DMS114 treated with DMSO at 0.1 percent for 48 hours (cell line): ENCODE measurements around the gene ANAPC5.
"Not testable (repeated sequence)": the region's sequence is repeated elsewhere in the genome, so short reads cannot be mapped to it uniquely, and the experiment has no call there.

Experiments
- DNase-seq: peaks from one replicate; lab custom pipeline; 2025; ENCODE audit not compliant: unreplicated experiment; lab: John Stamatoyannopoulos, UW

Gene ANAPC5

GRCh38 chr12:121351820-121352681 is at the start of gene ANAPC5:
Gene ANAPC5 (minus strand): TSS chr12:121352411. CDS start chr12:121352340, 71 bp downstream.
- peak; percentile 99 for DNase-seq

GRCh38 chr12:121400332-121401139 is 48.3 kb upstream of the ANAPC5 start:
- no peak for DNase-seq

GRCh38 chr12:121399391-121400331 is 47.5 kb upstream of the ANAPC5 start, which contains the start of gene RNF34:
Gene RNF34 (plus strand): TSS chr12:121400118. CDS start chr12:121400213, 95 bp downstream.
- DNase-seq: peak; percentile 97

GRCh38 chr12:121398355-121398754 is 46.1 kb upstream of the ANAPC5 start:
- DNase-seq: no peak

GRCh38 chr12:121397521-121397920 is 45.3 kb upstream of the ANAPC5 start:
- no peak for DNase-seq

- no peak for DNase-seq
These were observed 40.1 kb upstream of the ANAPC5 start for GRCh38 chr12:121392325-121392716.

- DNase-seq: no peak
These were observed 39.6 kb upstream of the ANAPC5 start for GRCh38 chr12:121391619-121392324.

- DNase-seq: no peak
These were observed 38.6 kb upstream of the ANAPC5 start for GRCh38 chr12:121390856-121391255.

GRCh38 chr12:121388421-121388981 is 36.3 kb upstream of the ANAPC5 start:
- no peak for DNase-seq

- DNase-seq: not testable (repeated sequence)
These were observed 32.7 kb upstream of the ANAPC5 start for GRCh38 chr12:121384891-121385290.

- DNase-seq: no peak
These were observed 31.4 kb upstream of the ANAPC5 start for GRCh38 chr12:121383601-121384021.

GRCh38 chr12:121379945-121380344 is 27.7 kb upstream of the ANAPC5 start:
- no peak for DNase-seq

GRCh38 chr12:121378736-121379135 is 26.5 kb upstream of the ANAPC5 start:
- no peak for DNase-seq

- DNase-seq: no peak
These were observed 24.8 kb upstream of the ANAPC5 start for GRCh38 chr12:121376754-121377697.

- DNase-seq: not testable (repeated sequence)
These were observed 22.9 kb upstream of the ANAPC5 start for GRCh38 chr12:121374945-121375584.

GRCh38 chr12:121374336-121374735 is 22.1 kb upstream of the ANAPC5 start:
- not testable (repeated sequence) for DNase-seq

- DNase-seq: no peak
These were observed 21.5 kb upstream of the ANAPC5 start for GRCh38 chr12:121373755-121374154.

- DNase-seq: no peak
These were observed 19.2 kb upstream of the ANAPC5 start for GRCh38 chr12:121371404-121371803.
